Pulmonary artery endothelial cell (primary cell): ENCODE measurements around the gene FRMD5. TPM values are rescaled to one million over a fixed set of nuclear protein-coding genes. Genes with fewer than 3 reads are reported as not detected.
A peak's percentile ranks its signal among the peaks of the same experiment; 100 is the strongest.

Experiments
- DNase-seq: peaks from one replicate; pipeline ENCODE4 v3.0.0-alpha.2; 2011; ENCODE audit warnings: low read depth, low spot score
- total RNA-seq: library from RNA; depleted of rRNA; stranded (reverse); fragments of >200 nt; gene quantifications from 2 replicates; pipeline ENCODE4 v1.2.3, GENCODE V29; 2014

FRMD5 gene
- total RNA-seq, 1 donor from 2014 or later, result 25.1 TPM

DNA sequence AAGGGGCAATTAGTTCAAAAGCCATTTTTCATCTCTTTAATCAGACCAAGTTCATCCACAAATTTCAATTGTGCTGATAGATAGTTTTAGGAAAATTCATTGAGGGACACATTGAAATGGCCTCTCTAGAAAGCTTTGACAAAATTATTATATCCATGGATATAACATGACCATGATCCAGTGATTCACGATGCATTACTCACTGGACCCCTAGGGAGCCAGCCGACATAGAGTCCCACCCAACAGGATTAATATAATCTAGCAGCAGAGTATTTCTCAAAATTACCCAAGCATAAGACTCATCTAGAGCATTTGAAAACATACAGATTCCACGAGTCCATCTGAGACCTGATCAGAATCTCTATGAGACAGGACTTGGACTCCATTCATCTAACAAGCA is 100.3 kb downstream of the FRMD5 start:
- DNase-seq, result no peak

DNA sequence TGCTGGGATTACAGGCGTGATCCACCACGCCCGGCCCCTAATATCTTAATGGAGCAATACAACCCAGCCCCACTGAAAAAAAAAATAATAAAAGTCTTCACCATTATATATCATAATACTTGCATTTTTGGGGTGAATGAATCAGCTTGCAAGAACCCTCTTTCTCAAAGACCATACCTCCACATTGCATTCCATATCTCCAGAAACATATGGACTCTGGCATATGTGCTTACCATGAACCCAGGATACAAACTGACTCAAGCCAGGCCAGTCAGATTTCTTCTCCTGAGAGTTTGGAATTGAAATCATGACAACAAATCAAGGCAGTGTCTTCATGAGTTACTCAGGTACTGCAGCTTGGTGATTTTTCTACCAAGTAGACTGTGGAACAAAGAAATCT is 101.2 kb downstream of the FRMD5 start:
- DNase-seq, result no peak

DNA sequence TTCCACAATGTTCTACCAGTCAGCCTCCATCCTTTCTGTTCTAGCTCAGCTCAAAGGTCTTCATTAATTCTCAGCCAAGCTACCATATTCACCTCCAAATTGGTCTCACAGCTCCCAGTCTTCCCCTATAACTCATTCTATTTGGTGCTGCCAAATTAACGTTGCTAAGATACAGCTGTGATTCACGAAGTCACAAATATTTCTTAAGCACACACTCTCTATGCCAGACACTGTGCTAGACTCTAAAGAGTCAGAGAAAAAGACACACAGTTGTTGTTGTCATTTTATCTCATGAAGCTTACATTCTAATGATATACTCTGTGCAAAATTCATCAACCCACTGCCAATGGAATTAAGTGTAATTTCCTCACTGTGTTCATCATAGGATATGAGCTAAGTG is 102.8 kb downstream of the FRMD5 start:
- DNase-seq, result no peak

DNA sequence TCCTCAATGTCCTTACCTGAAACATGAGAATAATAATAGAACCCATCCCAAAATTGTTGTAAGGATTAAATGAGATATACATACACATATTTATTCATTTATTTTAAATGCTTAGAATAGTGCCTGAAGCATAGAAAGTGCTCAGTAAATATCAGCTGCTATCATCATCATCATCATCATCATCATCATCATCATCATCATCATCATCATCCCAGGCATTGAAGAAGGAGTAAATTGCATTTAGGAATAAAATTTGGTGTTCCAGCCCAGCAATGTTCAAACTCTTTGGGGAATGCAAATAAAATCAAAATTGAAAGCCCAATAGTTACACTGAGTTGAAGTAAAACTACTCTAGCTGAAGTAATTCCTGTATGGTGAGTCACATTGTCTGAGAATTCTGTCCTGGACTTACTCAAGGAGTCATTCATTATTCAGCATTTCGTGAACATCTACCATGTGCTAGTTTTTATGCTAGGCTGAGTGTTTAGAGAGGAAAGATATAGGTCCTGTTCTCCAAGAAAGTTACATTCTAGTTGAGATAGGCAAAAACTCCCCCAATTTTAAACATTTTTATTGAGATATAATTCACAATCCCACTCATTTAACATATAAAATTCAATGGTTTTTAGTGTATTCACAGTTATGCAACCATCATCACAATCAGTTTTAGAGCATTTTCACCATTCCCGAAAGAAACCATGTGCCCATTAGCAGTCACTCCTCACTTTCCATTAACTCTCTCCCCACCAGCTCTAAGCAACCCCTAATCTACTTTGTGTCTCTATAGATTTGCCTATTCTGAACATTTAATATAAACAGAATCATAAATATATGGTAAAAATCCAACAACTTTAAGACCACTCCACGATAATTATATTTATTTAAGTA is 107.2 kb downstream of the FRMD5 start:
- DNase-seq, result peak; percentile 45

DNA sequence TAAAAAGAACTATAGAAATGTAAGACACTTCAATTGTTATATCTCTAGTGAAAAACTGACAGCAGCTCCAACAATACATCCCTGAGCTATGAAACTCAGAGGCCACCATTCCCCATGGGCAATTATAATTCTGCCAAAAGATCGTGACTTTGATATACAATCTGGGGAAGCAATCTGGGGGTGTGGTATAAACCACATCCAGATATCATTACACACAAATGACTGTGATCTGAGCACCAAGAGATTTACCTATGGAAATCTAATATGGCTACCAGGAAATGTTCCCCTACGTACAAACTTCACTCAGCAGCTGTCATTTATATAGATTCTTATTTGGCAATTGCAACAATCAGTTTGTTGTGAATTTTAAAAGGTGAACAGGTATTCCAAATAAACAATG is 110.3 kb downstream of the FRMD5 start:
- DNase-seq, result no peak

DNA sequence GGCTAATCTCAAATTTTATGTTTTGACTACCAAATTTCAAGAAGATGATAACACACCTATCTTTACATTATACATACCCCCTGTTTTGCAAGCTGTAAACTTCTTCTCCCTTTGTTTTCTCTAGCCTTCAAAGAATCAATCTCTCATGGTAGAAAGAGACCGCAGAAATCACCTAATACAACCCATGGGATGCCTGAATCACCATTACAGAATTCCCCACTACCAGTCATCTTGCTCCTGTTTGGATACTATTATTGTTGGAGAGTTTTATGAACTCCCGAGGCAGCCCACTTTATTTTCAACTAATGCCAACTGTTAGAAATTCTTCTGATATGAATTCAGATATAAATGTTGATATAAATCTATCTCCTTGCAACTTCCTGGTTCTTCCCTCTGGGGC is 110.9 kb downstream of the FRMD5 start:
- no peak for DNase-seq

DNA sequence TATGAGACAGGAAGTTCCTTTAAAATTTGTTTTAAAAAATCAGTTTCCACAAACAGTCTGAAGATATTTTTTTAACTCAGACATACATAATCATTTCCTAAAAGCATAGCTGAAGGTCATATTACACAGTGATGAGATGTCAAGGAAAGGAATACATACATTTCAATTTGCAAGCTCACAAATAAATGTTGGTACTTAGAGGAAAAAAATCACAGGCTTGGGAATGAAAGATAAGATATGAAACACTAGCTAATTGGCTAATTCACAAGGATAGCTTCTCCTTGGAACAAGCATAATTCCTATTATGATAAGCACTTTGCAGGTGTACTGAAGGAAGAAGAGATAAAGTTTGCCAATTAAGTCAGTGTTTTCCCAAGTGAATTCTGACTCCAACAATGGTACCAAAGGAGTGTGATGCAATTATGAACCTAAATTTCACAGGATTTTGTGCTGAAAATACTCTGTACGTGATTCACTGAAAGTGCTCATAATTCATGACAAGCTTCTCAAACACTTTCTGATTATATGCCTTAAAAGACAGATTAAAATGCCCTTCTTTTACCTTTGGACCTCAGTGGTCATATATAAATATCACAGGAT is 112.4 kb downstream of the FRMD5 start:
- peak; percentile 45 for DNase-seq

DNA sequence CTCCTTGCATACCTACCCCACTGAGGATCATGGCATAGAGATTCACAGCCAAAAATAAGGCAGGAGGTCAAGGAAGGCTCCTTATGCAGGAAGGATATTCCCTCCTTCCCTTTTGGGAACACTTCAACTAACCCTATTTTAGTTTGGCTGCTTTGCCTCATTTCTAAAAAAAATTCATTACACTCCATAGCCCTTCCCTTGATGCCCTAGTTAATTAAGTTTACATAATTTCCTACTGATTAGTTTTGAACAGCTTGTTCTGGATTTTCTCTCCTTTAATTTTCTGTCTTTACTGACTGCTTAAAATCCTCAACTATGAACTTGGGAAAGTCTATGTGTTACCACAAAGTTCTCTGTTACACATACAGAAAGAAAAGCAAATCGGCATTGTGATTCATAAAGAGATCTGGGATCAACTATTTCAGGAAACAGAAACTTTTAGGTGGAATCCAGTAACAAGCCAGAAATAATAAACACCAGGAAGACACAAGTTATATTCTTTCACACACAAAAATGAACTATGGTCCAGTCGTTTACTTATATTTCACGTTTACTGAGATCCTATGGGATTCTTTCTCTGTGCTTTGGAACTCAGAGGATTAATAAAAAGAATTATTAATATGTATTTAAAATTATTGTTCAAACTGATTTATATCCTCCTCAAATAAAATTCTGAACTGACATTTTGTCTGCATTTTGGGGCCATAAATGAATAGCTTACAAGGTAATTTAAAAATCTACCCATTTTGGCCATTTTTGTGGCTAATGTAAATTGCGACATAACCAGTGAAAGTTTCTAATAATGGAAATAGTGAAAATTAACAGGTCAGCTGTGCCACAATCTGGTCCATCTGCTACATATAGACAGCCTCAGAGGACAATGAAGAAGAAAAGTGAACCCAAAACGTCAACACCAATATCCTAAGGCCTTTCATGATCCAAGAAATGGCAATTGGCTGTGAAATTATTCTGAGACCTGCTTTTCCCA is 113.8 kb downstream of the FRMD5 start:
- peak; percentile 64 for DNase-seq

DNA sequence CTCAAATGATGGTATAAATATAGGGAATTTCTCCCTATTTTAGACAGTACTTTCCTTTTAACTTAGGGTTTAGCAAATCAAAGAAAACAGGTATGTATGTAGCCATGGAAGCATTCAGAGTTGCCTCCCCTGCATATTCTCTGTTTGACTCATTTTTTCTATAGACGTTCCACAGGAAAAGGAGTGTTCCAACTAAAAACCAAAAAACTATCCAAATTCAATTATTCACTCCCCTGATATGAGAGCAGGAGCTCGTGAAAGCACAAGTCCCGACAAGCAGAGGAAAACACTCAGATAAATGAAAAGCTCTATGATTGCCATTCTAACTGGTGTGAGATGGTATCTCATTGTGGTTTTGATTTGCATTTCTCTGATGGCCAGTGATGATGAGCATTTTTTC is 119.5 kb downstream of the FRMD5 start:
- no peak for DNase-seq

DNA sequence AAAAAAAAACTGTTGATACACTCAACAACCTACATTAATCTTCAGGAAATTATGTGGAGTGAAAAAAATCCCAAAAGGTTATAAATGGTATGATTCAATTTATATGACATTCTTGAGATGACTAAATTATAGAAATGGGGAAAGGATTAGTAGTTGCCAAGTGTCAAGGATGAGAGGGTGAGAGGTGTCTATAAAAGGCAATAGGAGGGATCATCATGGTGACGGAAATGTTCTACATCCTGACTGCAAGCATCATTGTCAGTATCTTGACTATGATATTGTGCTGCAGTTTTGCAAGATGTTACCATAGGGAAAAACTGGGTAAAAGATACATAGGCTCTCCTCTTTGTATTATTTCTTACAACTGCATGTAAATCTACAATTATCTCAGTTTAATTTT is 125.6 kb downstream of the FRMD5 start:
- DNase-seq, result no peak

DNA sequence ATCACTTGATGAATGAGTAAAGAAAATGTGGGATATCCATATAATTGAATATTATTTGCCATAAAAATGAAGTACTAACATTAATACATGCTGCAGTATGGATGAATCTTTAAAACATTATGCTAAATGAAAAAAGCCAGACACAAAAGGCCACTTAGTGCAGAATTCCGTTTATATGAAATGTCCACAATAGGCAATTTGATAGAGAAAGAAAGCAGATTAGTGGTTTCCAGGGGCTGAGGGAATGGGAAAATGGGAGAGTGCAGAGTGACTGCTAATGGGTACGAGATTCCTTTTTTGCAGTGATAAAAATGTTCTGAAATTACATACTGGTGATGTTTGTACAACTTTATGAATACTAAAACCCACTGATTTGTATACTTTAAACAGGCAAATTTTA is 126.7 kb downstream of the FRMD5 start:
- no peak for DNase-seq

DNA sequence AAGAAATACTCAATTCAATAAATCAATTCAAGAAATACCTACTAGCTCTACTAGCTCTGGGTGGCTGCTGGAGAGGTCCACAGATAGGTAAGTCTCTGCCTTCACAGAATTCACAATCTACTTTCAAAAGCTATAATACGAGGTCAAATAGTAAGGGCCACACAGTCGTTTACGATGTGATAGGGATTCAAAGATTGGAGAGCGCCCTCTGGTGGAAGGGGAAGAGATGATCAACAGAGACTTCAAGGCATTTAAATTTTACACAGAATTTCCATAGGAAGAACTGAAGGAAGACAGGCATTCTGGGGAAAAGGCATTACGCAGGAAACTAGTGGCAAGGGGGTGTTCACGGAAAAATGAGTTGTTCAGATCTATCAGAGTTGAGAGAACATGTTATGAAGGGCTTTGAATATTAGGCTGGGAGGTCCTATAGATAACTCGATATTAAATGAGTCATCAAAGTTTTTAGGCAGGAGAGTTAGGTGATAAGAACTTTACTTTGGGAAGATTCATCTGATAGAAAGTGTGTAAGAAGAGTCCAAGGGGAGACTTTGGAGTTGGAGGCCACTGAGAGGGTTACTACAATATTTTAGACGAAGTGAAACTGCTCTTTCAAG is 128.8 kb downstream of the FRMD5 start:
- DNase-seq, result peak; percentile 37

DNA sequence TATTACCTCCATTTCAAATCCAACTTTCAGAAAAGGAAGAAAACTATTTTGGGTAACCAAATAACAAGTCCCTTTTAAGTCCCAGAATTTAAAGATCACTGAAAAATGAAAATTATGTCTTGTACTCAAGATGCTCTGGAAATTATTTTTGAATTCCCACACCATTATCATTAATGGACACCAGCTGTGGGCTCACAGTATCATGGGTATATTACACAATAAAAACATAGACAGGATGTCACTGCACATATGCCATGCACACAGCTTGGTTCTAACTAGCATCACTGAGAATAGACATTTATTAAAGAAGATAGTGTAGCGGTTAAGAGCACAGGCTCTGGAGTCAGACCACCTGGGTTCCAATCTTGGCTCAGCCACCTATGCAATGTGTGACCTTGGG is 130.4 kb downstream of the FRMD5 start:
- no peak for DNase-seq

DNA sequence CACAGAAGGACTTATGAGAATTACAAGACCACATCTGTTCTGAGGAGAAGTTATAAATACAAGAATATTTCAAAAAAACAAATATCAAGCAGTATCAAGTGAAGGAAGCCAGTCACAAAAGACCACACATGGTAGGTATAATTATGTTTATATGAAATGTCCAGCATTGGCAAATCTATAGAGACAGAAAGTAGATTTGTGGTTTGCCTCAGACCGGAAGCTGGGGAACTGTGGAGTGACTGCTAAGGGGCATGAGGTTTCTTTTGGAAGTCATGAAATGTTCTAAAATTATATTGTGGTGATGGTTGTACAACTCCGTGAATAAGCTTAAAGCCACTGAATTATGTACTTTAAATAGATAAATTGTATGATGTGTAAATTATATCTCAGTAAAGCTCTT is 136.9 kb downstream of the FRMD5 start:
- no peak for DNase-seq

DNA sequence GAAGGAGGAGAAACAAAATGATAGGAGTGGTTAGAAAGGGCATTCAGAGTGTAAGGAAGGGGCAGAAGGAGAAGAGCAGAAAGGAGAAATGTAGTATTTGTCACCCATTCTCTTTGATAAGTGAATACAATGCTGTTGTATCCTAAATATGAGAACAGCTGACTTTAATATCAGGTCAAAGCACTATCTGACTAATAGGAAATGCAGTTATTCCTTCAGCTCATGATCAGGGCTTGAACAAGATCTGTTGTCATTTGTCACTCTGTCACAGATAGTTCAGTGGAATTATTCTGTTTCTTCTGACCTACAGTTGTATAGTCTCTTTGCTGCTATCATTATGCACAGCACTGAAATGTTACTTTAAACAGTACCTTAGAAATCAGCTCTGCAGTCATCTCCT is 149.4 kb downstream of the FRMD5 start:
- no peak for DNase-seq

DNA sequence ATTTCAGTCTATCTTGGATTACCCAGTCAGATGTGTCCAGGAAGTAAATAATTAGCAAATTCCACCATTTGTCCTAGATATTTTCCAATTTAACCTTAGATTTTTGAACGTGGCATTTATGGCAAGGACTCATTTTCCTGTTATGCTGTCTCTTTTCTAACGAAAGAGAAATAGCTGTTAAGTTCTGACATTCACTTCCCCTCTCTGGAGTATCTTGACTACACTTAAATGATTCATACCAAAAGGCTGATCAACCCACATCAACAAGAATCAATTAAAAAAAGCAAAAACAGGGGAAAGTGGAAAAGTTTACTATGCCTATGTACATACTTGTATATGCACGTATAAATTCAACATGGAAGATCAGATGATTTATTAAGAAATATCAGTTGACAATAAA is 149.9 kb downstream of the FRMD5 start:
- DNase-seq, result no peak

DNA sequence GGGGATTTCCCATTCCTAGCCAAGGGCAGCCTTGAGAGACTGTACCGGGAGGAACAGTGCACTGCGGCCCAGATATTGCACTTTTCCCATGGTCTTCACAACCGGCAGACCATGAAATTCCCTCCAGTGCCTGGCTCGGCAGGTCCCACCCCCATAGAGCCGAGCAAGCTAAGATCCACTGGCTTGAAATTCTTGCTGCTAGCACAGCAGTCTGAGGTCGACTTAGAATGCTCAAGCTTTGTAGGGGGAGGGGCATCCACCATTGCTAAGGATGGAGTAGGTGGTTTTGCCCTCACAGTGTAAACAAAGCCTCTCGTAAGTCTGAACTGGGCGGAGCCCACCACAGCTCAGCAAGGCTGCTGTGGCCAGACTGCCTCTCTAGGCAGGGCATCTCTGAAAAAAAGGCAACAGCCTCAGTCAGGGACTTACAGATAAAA is 156.3 kb downstream of the FRMD5 start:
- DNase-seq, result no peak

DNA sequence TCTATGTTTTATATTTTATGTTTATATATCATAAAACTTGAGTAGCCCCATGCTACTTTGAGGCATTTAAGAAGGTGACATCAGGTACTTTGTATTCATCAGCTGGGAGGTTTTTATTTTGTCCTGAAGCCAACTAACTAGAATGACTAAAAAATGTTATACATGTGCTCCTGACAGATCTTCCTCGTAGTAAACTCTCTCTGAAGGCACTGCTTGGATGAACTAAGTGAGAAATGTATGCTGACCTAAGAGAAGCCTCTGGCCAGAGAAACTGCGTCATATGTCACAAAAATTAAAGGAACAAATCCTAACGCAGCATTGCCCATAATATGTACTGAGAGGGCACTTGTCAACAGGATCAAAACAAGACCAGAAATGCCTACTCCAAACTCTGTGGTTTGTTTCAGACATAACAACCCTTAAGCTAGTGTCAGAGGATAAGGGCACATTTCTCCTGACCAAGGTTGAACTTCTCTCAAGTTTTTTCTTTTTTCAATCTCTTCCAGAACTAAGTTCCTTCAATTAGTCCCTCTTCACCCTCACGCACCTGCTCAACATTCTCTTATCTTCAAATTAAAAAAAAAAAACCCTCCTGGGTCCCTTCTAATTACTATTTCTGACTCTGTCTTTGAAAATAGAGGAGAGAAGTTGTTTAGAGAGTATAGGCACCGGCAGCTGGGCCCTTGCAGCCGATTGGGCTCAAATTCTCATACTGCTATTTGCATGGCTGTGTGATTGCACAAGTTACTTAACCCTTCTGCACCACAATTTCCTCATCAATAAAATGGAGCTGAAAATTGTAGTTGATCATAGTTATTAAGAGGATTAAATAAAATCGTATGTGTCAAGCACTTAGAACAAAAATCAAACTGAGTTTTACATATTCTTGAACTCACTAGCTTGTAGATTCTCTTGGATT is 159.0 kb downstream of the FRMD5 start:
- DNase-seq, result no peak

DNA sequence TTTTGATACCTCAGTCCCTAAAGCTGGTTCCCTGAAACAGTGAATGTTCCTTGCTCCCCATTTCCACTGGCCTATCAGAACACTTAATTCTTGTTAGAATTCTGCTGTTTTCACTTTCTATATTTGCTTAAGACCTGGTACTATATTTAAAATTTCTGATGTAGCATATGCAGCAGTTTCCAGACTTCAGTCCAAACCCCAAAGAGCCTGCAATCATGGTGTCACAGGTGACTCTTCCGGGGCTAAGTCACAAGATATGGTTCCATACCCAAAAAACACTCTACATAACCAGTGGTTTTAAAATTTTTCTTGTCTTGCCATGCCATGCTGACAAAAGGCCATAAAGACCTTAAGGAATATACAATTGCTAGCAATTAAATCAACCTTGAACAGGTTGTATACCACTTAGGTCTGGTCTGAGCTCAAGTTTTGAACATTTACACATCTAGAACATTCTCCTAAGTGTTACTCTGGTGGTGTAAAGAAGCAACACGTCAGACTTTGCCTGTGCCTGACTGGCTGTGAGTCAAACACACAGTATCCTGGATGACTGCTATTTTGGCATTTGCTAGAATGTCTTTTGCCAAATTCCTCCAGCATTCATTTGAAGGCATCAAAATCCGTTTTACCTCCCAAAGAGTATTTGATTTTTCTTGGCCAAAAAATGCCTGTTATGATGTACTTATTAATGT is 160.0 kb downstream of the FRMD5 start:
- peak; percentile 69 for DNase-seq

DNA sequence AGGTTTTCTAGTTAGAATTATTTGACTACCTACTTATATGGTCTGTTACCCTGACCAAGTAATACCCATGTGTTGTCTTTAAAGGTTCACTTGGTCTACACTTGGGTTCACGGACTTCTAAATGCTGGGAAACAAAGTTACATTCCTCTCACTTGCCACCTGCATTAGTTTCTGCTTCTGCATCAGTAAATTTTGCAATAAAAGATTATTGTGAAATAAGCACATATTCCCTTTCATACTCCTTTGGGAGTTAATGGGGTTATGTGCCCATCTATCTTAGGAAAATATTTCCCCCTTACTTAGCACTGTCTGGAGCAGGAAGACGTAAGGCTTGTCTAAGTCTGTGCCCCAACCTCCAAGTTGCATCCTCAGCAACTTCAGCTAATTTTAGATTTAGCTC is 160.7 kb downstream of the FRMD5 start:
- no peak for DNase-seq
